ENCODE data around the gene TSPAN5. TPM values are rescaled to one million over a fixed set of nuclear protein-coding genes. Genes with fewer than 3 reads are reported as not detected.

The TSPAN5 gene
- total and polyA plus RNA-seq, 2 of the 4 experiments (the other 2 are of a cell fraction): 64.8 to 79.6 TPM

DNA sequence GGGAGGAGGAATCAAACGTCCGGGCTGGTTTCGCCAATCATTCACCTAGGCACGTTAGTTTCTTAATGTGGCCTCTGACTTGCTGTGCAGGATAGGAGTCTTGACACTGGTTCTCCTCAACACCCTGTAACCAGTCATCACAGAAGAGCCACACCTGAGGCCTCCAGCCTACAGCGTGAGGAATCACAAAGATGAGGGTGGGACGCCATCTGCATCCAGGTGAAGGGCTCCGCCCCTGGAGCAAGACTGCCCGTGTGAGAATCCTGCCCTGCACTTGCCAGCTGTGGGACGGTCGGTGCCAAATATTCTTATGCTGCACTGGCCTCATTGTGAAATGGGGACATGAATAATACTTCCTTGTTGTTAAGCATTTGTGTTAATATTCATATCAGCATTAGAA, 35.7 kb upstream of the TSPAN5 start:
- H4K8ac ChIP-seq (ENCODE audit: low read depth in 2 of 2, low read length in 2 of 2): no peak overlapping the region
- no peak overlapping the region for H2BK20ac ChIP-seq (ENCODE audit: low read depth, low read length)
- no TSS peak for BruUV-seq (replicated peaks)
- no peak overlapping the region for H3K18ac ChIP-seq (ENCODE audit: low read depth, low read length)
- POLR2A ChIA-PET (ENCODE audit: unreplicated experiment): no interaction called here
- no peaks in the 10 kb centered on the region; the same call in 1 of the 2 replicates for H3K27me3 ChIP-seq (ENCODE audit: control insufficient read depth, insufficient read depth, low read length)
- no peaks in the 10 kb centered on the region for H3K79me1 ChIP-seq (ENCODE audit: low read depth in 1 of 2, low read length in 2 of 2)
- CTCF ChIA-PET: interaction anchor here (0.9 kb wide), 1 partner anchor 769 kb away, joined by 3 read pairs; no protein-coding TSS in a partner anchor
- H3K9me3 ChIP-seq (ENCODE audit: control insufficient read depth, insufficient read depth, low read length): peaks cover 3% of the 10 kb centered on the region; the same call in 1 of the 2 replicates
- no peak overlapping the region for H2AK9ac ChIP-seq (replicated peaks; ENCODE audit: low read depth, low read length, poor library complexity)
- no peak overlapping the region for H2BK15ac ChIP-seq (ENCODE audit: low read depth, low read length)
- peaks cover 3% of the 10 kb centered on the region; the same call in 1 of the 2 replicates for H3K9me1 ChIP-seq (ENCODE audit: insufficient read depth, low read length)
- no peak overlapping the region for H3K9ac ChIP-seq (ENCODE audit: low read depth, low read length)
- no peaks in the 10 kb centered on the region for H3K4me1 ChIP-seq (ENCODE audit: control insufficient read depth, insufficient read depth, low read length)
- H3K4ac ChIP-seq (ENCODE audit: low read depth, low read length): no peak overlapping the region
- no peak overlapping the region for H3K4me2 ChIP-seq (ENCODE audit: low read depth, low read length)
- H4K20me1 ChIP-seq (ENCODE audit: insufficient read depth, low read length): no peaks in the 10 kb centered on the region
- no peak for DNase-seq
- no peak overlapping the region for H2AK5ac ChIP-seq (ENCODE audit: low read depth, low read length)
- no peak overlapping the region for H2AFZ ChIP-seq (replicated peaks; ENCODE audit: low read length, poor library complexity)
- ATAC-seq (ENCODE audit: low read depth): no peak
- H4K5ac ChIP-seq (ENCODE audit: low read depth, low read length): no peak overlapping the region
- no peak overlapping the region for H3K14ac ChIP-seq (replicated peaks; ENCODE audit: low read depth, low read length)
- intact Hi-C loops (cut with micrococcal nuclease): no loop called here
- dilution Hi-C loops (cut with HindIII; ENCODE audit: low sequenced_read_pairs, unreplicated experiment): no loop called here
- TF ChIP-seq, protein P1, sequence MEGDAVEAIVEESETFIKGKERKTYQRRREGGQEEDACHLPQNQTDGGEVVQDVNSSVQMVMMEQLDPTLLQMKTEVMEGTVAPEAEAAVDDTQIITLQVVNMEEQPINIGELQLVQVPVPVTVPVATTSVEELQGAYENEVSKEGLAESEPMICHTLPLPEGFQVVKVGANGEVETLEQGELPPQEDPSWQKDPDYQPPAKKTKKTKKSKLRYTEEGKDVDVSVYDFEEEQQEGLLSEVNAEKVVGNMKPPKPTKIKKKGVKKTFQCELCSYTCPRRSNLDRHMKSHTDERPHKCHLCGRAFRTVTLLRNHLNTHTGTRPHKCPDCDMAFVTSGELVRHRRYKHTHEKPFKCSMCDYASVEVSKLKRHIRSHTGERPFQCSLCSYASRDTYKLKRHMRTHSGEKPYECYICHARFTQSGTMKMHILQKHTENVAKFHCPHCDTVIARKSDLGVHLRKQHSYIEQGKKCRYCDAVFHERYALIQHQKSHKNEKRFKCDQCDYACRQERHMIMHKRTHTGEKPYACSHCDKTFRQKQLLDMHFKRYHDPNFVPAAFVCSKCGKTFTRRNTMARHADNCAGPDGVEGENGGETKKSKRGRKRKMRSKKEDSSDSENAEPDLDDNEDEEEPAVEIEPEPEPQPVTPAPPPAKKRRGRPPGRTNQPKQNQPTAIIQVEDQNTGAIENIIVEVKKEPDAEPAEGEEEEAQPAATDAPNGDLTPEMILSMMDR (conservative IDR thresholded peaks at IDR 0.05; ENCODE audit: low read depth, low read length): no peak
- TF ChIP-seq MAZ (IDR thresholded peaks at IDR 0.05; ENCODE audit: borderline replicate concordance, low read depth, low read length): no peak
- TF ChIP-seq FOS (IDR thresholded peaks at IDR 0.05; ENCODE audit: low read depth, low read length): no peak
- no peak for TF ChIP-seq BHLHE40 (IDR thresholded peaks at IDR 0.05; ENCODE audit: low read depth, low read length)
- TF ChIP-seq NFE2L2 (IDR thresholded peaks at IDR 0.05; ENCODE audit: low read depth, low read length): no peak
- no peak for TF ChIP-seq POLR2A (IDR thresholded peaks at IDR 0.05; ENCODE audit: low read depth, low read length)
- TF ChIP-seq, protein P2, sequence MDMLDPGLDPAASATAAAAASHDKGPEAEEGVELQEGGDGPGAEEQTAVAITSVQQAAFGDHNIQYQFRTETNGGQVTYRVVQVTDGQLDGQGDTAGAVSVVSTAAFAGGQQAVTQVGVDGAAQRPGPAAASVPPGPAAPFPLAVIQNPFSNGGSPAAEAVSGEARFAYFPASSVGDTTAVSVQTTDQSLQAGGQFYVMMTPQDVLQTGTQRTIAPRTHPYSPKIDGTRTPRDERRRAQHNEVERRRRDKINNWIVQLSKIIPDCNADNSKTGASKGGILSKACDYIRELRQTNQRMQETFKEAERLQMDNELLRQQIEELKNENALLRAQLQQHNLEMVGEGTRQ (IDR thresholded peaks at IDR 0.05; ENCODE audit: low read depth, low read length): no peak
- in situ Hi-C loops (cut with MboI; ENCODE audit: low sequenced_read_pairs): no loop called here
- H3K56ac ChIP-seq (ENCODE audit: extremely low read depth, insufficient read depth, low read length): no peak overlapping the region
- H4K91ac ChIP-seq (ENCODE audit: insufficient read depth, low read depth, low read length): no peak overlapping the region
- H3K4me3 ChIP-seq (ENCODE audit: insufficient read depth, low read depth, low read length): no peak overlapping the region
- WGBS, 2 experiments (ENCODE audit: extremely low coverage in 2 of 2, insufficient read length in 1 of 2): 80% methylated on average over 1 of the region's 10 CpGs; no CpG with 5 or more reads in 1 of the 2 experiments
- H2BK5ac ChIP-seq (ENCODE audit: low read depth, low read length, poor library complexity, severe bottlenecking): no peak overlapping the region
- H2BK120ac ChIP-seq (ENCODE audit: low read depth, low read length): no peak overlapping the region
- H3K23ac ChIP-seq (ENCODE audit: low read depth, low read length): no peak overlapping the region
- no peaks in the 10 kb centered on the region for H3K36me3 ChIP-seq (ENCODE audit: control insufficient read depth, insufficient read depth, low read length)
- H3K27ac ChIP-seq (ENCODE audit: insufficient read depth, low read length): no peak overlapping the region

All from IMR-90 (cell line).